ENCODE data around the gene LRRC4B. TPM values are rescaled to one million over a fixed set of nuclear protein-coding genes. Genes with fewer than 3 reads are reported as not detected.

LRRC4B gene
- total RNA-seq, 6 experiments from 2014 or later: 0.22 to 1.2 (median 0.52) TPM

GRCh38 chr19:50573741-50574461 lies 5.7 kb upstream of the LRRC4B start:
- Histone ChIP-seq H3K9me3 (no peaks in the 10 kb centered on the region), H3K36me3 (no peaks in the 10 kb centered on the region), H3K4me3 (no peak overlapping the region), H3K4me1 (no peaks in the 10 kb centered on the region), H3K27ac (no peak overlapping the region), H3K27me3 (no peaks in the 10 kb centered on the region)
- intact Hi-C loops (cut with DNase I): no loop called here
- DNase-seq: no peak
- no peak for ATAC-seq
- no peak for TF ChIP-seq POLR2A (IDR thresholded peaks at IDR 0.05)
- TF ChIP-seq, protein P1, sequence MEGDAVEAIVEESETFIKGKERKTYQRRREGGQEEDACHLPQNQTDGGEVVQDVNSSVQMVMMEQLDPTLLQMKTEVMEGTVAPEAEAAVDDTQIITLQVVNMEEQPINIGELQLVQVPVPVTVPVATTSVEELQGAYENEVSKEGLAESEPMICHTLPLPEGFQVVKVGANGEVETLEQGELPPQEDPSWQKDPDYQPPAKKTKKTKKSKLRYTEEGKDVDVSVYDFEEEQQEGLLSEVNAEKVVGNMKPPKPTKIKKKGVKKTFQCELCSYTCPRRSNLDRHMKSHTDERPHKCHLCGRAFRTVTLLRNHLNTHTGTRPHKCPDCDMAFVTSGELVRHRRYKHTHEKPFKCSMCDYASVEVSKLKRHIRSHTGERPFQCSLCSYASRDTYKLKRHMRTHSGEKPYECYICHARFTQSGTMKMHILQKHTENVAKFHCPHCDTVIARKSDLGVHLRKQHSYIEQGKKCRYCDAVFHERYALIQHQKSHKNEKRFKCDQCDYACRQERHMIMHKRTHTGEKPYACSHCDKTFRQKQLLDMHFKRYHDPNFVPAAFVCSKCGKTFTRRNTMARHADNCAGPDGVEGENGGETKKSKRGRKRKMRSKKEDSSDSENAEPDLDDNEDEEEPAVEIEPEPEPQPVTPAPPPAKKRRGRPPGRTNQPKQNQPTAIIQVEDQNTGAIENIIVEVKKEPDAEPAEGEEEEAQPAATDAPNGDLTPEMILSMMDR (IDR thresholded peaks at IDR 0.05): no peak
- 61% methylated on average over 9 of the region's 13 CpGs for WGBS (ENCODE audit: insufficient coverage, low coverage, low lambda C conversion rate, missing lambda C conversion rate)

DNA sequence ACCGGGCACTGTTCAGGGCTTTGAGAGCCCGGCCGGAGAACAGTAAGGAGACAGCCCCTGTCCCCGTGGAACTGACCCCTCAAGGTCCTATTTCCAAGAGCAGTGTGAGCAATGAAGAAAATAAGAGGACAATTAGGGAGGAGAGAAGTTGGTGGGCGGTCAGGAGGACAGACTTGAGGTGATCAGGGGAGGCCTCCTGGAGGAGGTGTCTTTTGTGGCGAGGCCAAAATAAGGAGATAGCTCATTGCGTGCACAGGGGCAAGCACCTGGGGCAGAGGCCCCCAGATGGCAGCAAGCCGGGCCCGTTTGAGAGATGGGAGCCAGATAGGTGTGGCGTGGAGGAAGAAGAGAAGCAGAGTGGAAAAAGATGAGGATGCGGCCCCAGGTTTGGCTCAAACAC lies 2.8 kb upstream of the LRRC4B start:
- 68% methylated on average over 11 of the region's 11 CpGs for WGBS (ENCODE audit: insufficient coverage, low coverage, low lambda C conversion rate, missing lambda C conversion rate)
- Histone ChIP-seq H3K4me1 (no peaks in the 10 kb centered on the region), H3K4me3 (no peak overlapping the region), H3K36me3 (no peaks in the 10 kb centered on the region), H3K9me3 (no peaks in the 10 kb centered on the region), H3K27ac (no peak overlapping the region), H3K27me3 (peaks cover 0 to 3% of the 10 kb centered on the region in 2 donors)
- no peak for ATAC-seq
- DNase-seq: peak in 1 of 3 donors; percentile 15
- TF ChIP-seq, protein P1 (IDR thresholded peaks at IDR 0.05): no peak
- no peak for TF ChIP-seq POLR2A (IDR thresholded peaks at IDR 0.05)
- intact Hi-C loops (cut with DNase I): no loop called here

DNA sequence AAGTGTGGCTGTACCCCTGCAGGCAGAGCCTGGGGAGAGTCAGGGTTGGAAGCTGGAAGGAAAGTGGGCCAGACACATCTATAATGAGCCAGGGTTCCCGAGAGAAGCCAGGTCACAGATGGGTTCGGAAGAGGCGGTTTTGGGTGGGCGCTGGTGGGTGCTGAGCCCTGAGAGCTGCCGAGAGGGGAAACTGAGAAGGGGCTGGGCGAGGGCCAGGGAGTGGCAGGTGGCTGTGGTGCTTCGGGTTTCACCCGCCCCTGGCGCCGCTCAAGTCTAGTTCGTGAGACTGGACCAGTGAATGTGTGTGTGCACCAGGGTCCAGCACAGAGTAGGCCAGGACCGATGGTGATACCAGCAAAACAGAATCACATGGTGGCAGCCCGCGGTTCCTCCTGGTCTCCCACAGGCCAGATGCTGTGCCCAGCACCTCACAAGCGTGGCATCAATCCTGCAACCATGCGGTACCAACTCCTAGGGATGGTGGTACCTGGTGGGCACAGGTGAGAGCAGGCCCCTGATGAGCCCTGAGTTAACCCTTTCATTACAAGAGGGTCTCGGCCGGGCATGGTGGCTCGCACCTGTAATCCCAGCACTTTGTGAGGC lies 1.8 kb upstream of the LRRC4B start:
- DNase-seq (no peak), ATAC-seq (no peak)
- peaks cover 0 to 3% of the 10 kb centered on the region in 2 donors for H3K27me3 ChIP-seq
- H3K4me3 ChIP-seq: no peak overlapping the region
- H3K9me3 ChIP-seq: no peaks in the 10 kb centered on the region
- no peaks in the 10 kb centered on the region for H3K4me1 ChIP-seq
- no peaks in the 10 kb centered on the region for H3K36me3 ChIP-seq
- TF ChIP-seq POLR2A (IDR thresholded peaks at IDR 0.05): no peak
- TF ChIP-seq, protein P1 (IDR thresholded peaks at IDR 0.05): no peak
- 61% methylated on average over 6 of the region's 19 CpGs for WGBS (ENCODE audit: insufficient coverage, low coverage, low lambda C conversion rate, missing lambda C conversion rate)
- intact Hi-C loops (cut with DNase I): no loop called here
- H3K27ac ChIP-seq: no peak overlapping the region

GRCh38 chr19:50568728-50569698 lies 778 bp upstream of the LRRC4B start:
- intact Hi-C loops (cut with DNase I): no loop called here
- Histone ChIP-seq H3K4me3 (no peak overlapping the region), H3K27me3 (peaks cover 0 to 3% of the 10 kb centered on the region in 2 donors), H3K27ac (no peak overlapping the region), H3K9me3 (no peaks in the 10 kb centered on the region), H3K36me3 (no peaks in the 10 kb centered on the region), H3K4me1 (no peaks in the 10 kb centered on the region)
- peak in 1 of 3 donors; percentile 46 for DNase-seq
- ATAC-seq: no peak
- WGBS (ENCODE audit: insufficient coverage, low coverage, low lambda C conversion rate, missing lambda C conversion rate): 16% methylated on average over 13 of the region's 20 CpGs
- TF ChIP-seq, protein P1 (IDR thresholded peaks at IDR 0.05): no peak
- TF ChIP-seq POLR2A (IDR thresholded peaks at IDR 0.05): no peak
